Naive thymus-derived CD8-positive, alpha-beta T cell (primary cell): Measurements from ENCODE around the gene CACNA1D. TPM values are rescaled to one million over a fixed set of nuclear protein-coding genes. Genes with fewer than 3 reads are reported as not detected.
A peak's percentile ranks its signal among the peaks of the same experiment; 100 is the strongest.

Experiments used
- ATAC-seq, 2 donors: fragments of 150-1000 bp; cut with Tn5 transposase in 1 of 2; sonication (Bioruptor Pico), chemical (Tn5 transposase) in 1 of 2; 1 replicate in 1 of 2; 2 replicates in 1 of 2; pipeline ENCODE4 v1.10.0; 2021; ENCODE audit warnings: mild to moderate bottlenecking in 2 of 2, moderate library complexity in 2 of 2
- POLR2A ChIA-PET: fragments of 350-600 bp; sonication (Branson Sonifier 250); formaldehyde crosslinking; loops from one replicate; lab custom pipeline; 2021; ENCODE audit warnings: antibody characterized with exemption; lab: Charles Lee
- DNase-seq, 10 donors: peaks; one replicate each; pipeline versions ENCODE4 v3.0.0 to v3.0.0-alpha.2; 2020 to 2022
- H3K27ac Mint-ChIP-seq, 10 donors: one replicate each; pipeline ENCODE4 v1.8.0; 2020 to 2022; ENCODE audit warnings: mild to moderate bottlenecking in 10 of 10, mixed read lengths in 10 of 10, moderate library complexity in 4 of 10, inconsistent platforms in 1 of 10
- H3K27me3 Mint-ChIP-seq, 5 donors: one replicate each; pipeline ENCODE4 v1.8.0; 2021 to 2022; ENCODE audit warnings: mixed read lengths in 5 of 5
- H3K36me3 Mint-ChIP-seq, 3 donors: one replicate each; pipeline ENCODE4 v1.8.0; 2020 to 2022; ENCODE audit warnings: mixed read lengths in 3 of 3, mild to moderate bottlenecking in 2 of 3, inconsistent platforms in 1 of 3
- H3K4me1 Mint-ChIP-seq, 4 donors: one replicate each; pipeline ENCODE4 v1.8.0; 2021 to 2022; ENCODE audit warnings: mixed read lengths in 4 of 4
- H3K4me3 Mint-ChIP-seq, 10 donors: one replicate each; pipeline ENCODE4 v1.8.0; 2020 to 2022; ENCODE audit warnings: mild to moderate bottlenecking in 10 of 10, mixed read lengths in 10 of 10, moderate library complexity in 6 of 10, inconsistent platforms in 1 of 10
- H3K9me3 Mint-ChIP-seq, 9 donors: one replicate each; pipeline ENCODE4 v1.8.0; 2020 to 2022; ENCODE audit warnings: mixed read lengths in 9 of 9, mild to moderate bottlenecking in 3 of 9, inconsistent platforms in 1 of 9, moderate library complexity in 1 of 9
- polyA plus RNA-seq, 3 donors: library from polyadenylated mRNA; unstranded; fragments of 300-500 nt; fragmentation: Illumina TruSeq; gene quantifications; one replicate each; pipeline ENCODE4 v1.2.3, GENCODE V29; 2021
- total RNA-seq, 8 experiments: library from RNA in 2 of 8; stranded (reverse) in 2 of 8; gene quantifications; one replicate each; pipeline ENCODE4 v1.2.3 and lab custom pipeline; 2021 to 2026

CACNA1D gene
- total and polyA plus RNA-seq, 5 experiments from 2014 or later: not detected

- no peaks in the 10 kb centered on the region for H3K27me3 Mint-ChIP-seq
- H3K9me3 Mint-ChIP-seq: no peaks in the 10 kb centered on the region
- H3K36me3 Mint-ChIP-seq: peaks cover 9 to 62% (median 14%) of the 10 kb centered on the region in 3 donors
- no peak overlapping the region for H3K4me3 Mint-ChIP-seq
- POLR2A ChIA-PET: no interaction called here
- DNase-seq: no peak
- no peak for ATAC-seq
- H3K4me1 Mint-ChIP-seq: peaks cover 0 to 8% (median 1%) of the 10 kb centered on the region in 4 donors
- peak overlapping the region in 1 of 10 donors; percentile 3 for H3K27ac Mint-ChIP-seq
These were observed 368.7 kb downstream of the CACNA1D start for GRCh38 chr3:53863145-53863544.

Other genes starting within 250 kb of the CACNA1D start
- gene TKT, start 238.6 kb upstream of the CACNA1D start, total RNA-seq: 10 to 100 TPM; 93.9 to 97.0 TPM
- gene TKT, start 238.6 kb upstream of the CACNA1D start, polyA plus RNA-seq: 10 to 100 TPM; 51.1 to 73.1 (median 69.7) TPM
- gene DCP1A, start 147.1 kb upstream of the CACNA1D start, total RNA-seq: 10 to 100 TPM; 36.4 to 44.4 TPM
- 10 to 100 TPM; 68.5 to 80.5 (median 72.5) TPM for gene DCP1A, start 147.1 kb upstream of the CACNA1D start, polyA plus RNA-seq